ENCODE data around the gene FAM124A.
A peak's percentile ranks its signal among the peaks of the same experiment; 100 is the strongest.

FAM124A gene

DNA sequence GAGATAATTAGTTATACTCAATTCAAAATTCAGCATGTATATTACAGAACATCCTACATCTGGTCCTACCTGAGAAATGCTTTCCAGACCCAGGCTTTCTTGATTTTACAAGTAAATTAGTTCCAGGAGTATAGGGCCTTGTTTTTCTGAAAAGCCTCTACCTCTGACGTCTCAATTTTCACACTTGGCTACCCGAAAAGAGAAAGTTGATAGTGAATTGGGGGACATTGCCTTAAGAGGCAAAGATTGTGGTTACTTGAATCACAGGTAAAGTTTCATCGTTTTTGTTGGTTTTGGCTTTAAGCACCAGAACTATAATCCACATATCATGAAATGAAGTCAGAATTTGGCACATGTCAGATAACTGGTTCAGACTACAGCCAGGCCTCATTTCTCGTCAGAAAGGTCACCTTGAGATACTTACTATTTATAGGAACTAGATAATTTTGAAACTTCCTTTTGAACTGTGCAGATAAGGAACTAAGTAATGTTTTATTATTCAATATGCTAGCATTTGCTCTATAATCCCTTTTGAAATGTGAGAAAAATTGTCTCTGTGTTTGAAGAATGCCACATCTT, 30.8 kb downstream of the FAM124A start:
- H2AFZ ChIP-seq (ENCODE audit: low read depth, low read length) = no peak overlapping the region
- 98% methylated on average over 4 of the region's 4 CpGs for WGBS

GRCh38 chr13:51255556-51255955, 33.4 kb downstream of the FAM124A start:
- no peak overlapping the region for H3K27ac ChIP-seq (ENCODE audit: low read length, poor library complexity, severe bottlenecking)
- no peak overlapping the region for H3K23ac ChIP-seq (ENCODE audit: low read length in 2 of 2)
- peaks cover 0 to 8% of the 10 kb centered on the region in 2 experiments for H3K27me3 ChIP-seq (ENCODE audit: control insufficient read depth in 1 of 2, insufficient read depth in 1 of 2, low read length in 2 of 2)
- no peak for DNase-seq
- no peak overlapping the region for H2BK120ac ChIP-seq (ENCODE audit: low read depth, low read length)
- no peak overlapping the region for H2AFZ ChIP-seq (ENCODE audit: low read depth, low read length)
- no peak overlapping the region for H2BK12ac ChIP-seq (ENCODE audit: low read length in 2 of 2)
- no peaks in the 10 kb centered on the region for H3K79me1 ChIP-seq (replicated peaks; ENCODE audit: low read length, poor library complexity, severe bottlenecking)
- H3K9me3 ChIP-seq (ENCODE audit: control insufficient read depth, low read length) = no peaks in the 10 kb centered on the region
- WGBS = 100% methylated on average over 1 of the region's 1 CpG
- no peak overlapping the region for H4K8ac ChIP-seq (ENCODE audit: low read length)
- no peak overlapping the region for H3K14ac ChIP-seq (ENCODE audit: low read length in 2 of 2)
- no peak overlapping the region for H3K4me3 ChIP-seq (ENCODE audit: insufficient read depth in 1 of 2, low read depth in 1 of 2, low read length in 2 of 2)
- H2BK15ac ChIP-seq (ENCODE audit: low read depth, poor library complexity, severe bottlenecking) = no peak overlapping the region
- no peak overlapping the region for H4K91ac ChIP-seq (ENCODE audit: low read length)
- H3K4me1 ChIP-seq (ENCODE audit: control insufficient read depth, insufficient read depth, low read depth, low read length) = peaks cover 6% of the 10 kb centered on the region
- H3K4me2 ChIP-seq (ENCODE audit: low read length, poor library complexity, severe bottlenecking) = no peak overlapping the region
- H3K18ac ChIP-seq (ENCODE audit: low read depth in 1 of 2, low read length in 2 of 2) = no peak overlapping the region
- peaks cover 9 to 20% of the 10 kb centered on the region in 2 experiments for H3K36me3 ChIP-seq (ENCODE audit: control insufficient read depth in 1 of 2, insufficient read depth in 2 of 2, low read depth in 1 of 2, low read length in 2 of 2)
- no peak overlapping the region for H2AK5ac ChIP-seq (ENCODE audit: low read length, severe bottlenecking)
- H3K4ac ChIP-seq (ENCODE audit: low read depth in 1 of 2, low read length in 2 of 2) = no peak overlapping the region
- H2BK5ac ChIP-seq (ENCODE audit: low read depth, low read length, poor library complexity, severe bottlenecking) = no peak overlapping the region
- H3K9ac ChIP-seq (ENCODE audit: low read length) = no peak overlapping the region

More for the DNA sequence above, 30.8 kb downstream of the FAM124A start:
- Histone ChIP-seq H3K27ac (ENCODE audit: low read length, poor library complexity, severe bottlenecking) (no peak overlapping the region), H2BK120ac (ENCODE audit: low read depth, low read length) (no peak overlapping the region), H3K36me3 (ENCODE audit: control insufficient read depth in 1 of 2, insufficient read depth in 2 of 2, low read depth in 1 of 2, low read length in 2 of 2) (peaks cover 7 to 23% of the 10 kb centered on the region in 2 experiments), H3K4me3 (ENCODE audit: insufficient read depth in 1 of 2, low read depth in 1 of 2, low read length in 2 of 2) (no peak overlapping the region), H3K9ac (ENCODE audit: low read length) (no peak overlapping the region), H3K9me3 (ENCODE audit: control insufficient read depth, low read length) (no peaks in the 10 kb centered on the region), H3K27me3 (ENCODE audit: control insufficient read depth in 1 of 2, insufficient read depth in 1 of 2, low read length in 2 of 2) (peaks cover 0 to 16% of the 10 kb centered on the region in 2 experiments), H3K18ac (ENCODE audit: low read depth in 1 of 2, low read length in 2 of 2) (no peak overlapping the region), H3K4me2 (ENCODE audit: low read length, poor library complexity, severe bottlenecking) (no peak overlapping the region), H3K23ac (ENCODE audit: low read length in 2 of 2) (no peak overlapping the region), H2BK5ac (ENCODE audit: low read depth, low read length, poor library complexity, severe bottlenecking) (no peak overlapping the region), H4K91ac (ENCODE audit: low read length) (no peak overlapping the region), H2AK5ac (ENCODE audit: low read length, severe bottlenecking) (no peak overlapping the region), H3K4ac (ENCODE audit: low read depth in 1 of 2, low read length in 2 of 2) (no peak overlapping the region), H4K8ac (ENCODE audit: low read length) (no peak overlapping the region), H3K14ac (ENCODE audit: low read length in 2 of 2) (no peak overlapping the region), H3K79me1 (replicated peaks; ENCODE audit: low read length, poor library complexity, severe bottlenecking) (no peaks in the 10 kb centered on the region), H3K4me1 (ENCODE audit: control insufficient read depth, insufficient read depth, low read depth, low read length) (no peaks in the 10 kb centered on the region), H2BK12ac (ENCODE audit: low read length in 2 of 2) (no peak overlapping the region), H2BK15ac (ENCODE audit: low read depth, poor library complexity, severe bottlenecking) (no peak overlapping the region)
- no peak for DNase-seq

- no peak overlapping the region for H2AFZ ChIP-seq (ENCODE audit: low read depth, low read length)
Measured at GRCh38 chr13:51257187-51257586, 35.0 kb downstream of the FAM124A start.

GRCh38 chr13:51258612-51259548, 36.7 kb downstream of the FAM124A start:
- Histone ChIP-seq H3K79me1 (replicated peaks; ENCODE audit: low read length, poor library complexity, severe bottlenecking) (no peaks in the 10 kb centered on the region), H3K4ac (ENCODE audit: low read depth in 1 of 2, low read length in 2 of 2) (no peak overlapping the region), H3K23ac (ENCODE audit: low read length in 2 of 2) (no peak overlapping the region), H3K9me3 (ENCODE audit: control insufficient read depth, low read length) (no peaks in the 10 kb centered on the region), H4K8ac (ENCODE audit: low read length) (no peak overlapping the region), H3K36me3 (ENCODE audit: control insufficient read depth in 1 of 2, insufficient read depth in 2 of 2, low read depth in 1 of 2, low read length in 2 of 2) (peaks cover 2 to 5% of the 10 kb centered on the region in 2 experiments), H3K18ac (ENCODE audit: low read depth in 1 of 2, low read length in 2 of 2) (no peak overlapping the region), H3K4me1 (ENCODE audit: control insufficient read depth, insufficient read depth, low read depth, low read length) (peaks cover 23% of the 10 kb centered on the region), H3K14ac (ENCODE audit: low read length in 2 of 2) (peak overlapping the region in 1 of 2 experiments; percentile 69), H4K91ac (ENCODE audit: low read length) (no peak overlapping the region), H2AK5ac (ENCODE audit: low read length, severe bottlenecking) (no peak overlapping the region), H2BK15ac (ENCODE audit: low read depth, poor library complexity, severe bottlenecking) (no peak overlapping the region), H3K9ac (ENCODE audit: low read length) (no peak overlapping the region), H3K4me3 (ENCODE audit: insufficient read depth in 1 of 2, low read depth in 1 of 2, low read length in 2 of 2) (no peak overlapping the region), H3K4me2 (ENCODE audit: low read length, poor library complexity, severe bottlenecking) (no peak overlapping the region), H3K27me3 (ENCODE audit: control insufficient read depth in 1 of 2, insufficient read depth in 1 of 2, low read length in 2 of 2) (peaks cover 0 to 3% of the 10 kb centered on the region in 2 experiments), H2BK12ac (ENCODE audit: low read length in 2 of 2) (no peak overlapping the region), H2BK5ac (ENCODE audit: low read depth, low read length, poor library complexity, severe bottlenecking) (no peak overlapping the region), H2AFZ (ENCODE audit: low read depth, low read length) (no peak overlapping the region), H3K27ac (ENCODE audit: low read length, poor library complexity, severe bottlenecking) (no peak overlapping the region), H2BK120ac (ENCODE audit: low read depth, low read length) (no peak overlapping the region)
- 86% methylated on average over 27 of the region's 27 CpGs for WGBS
- no peak for DNase-seq

More at GRCh38 chr13:51257187-51257586, 35.0 kb downstream of the FAM124A start:
- peaks cover 15% of the 10 kb centered on the region for H3K4me1 ChIP-seq (ENCODE audit: control insufficient read depth, insufficient read depth, low read depth, low read length)
- H3K36me3 ChIP-seq (ENCODE audit: control insufficient read depth in 1 of 2, insufficient read depth in 2 of 2, low read depth in 1 of 2, low read length in 2 of 2) = peaks cover 2 to 15% of the 10 kb centered on the region in 2 experiments
- no peak overlapping the region for H2BK120ac ChIP-seq (ENCODE audit: low read depth, low read length)
- H3K4me3 ChIP-seq (ENCODE audit: insufficient read depth in 1 of 2, low read depth in 1 of 2, low read length in 2 of 2) = no peak overlapping the region
- no peak overlapping the region for H4K8ac ChIP-seq (ENCODE audit: low read length)
- no peak overlapping the region for H3K4me2 ChIP-seq (ENCODE audit: low read length, poor library complexity, severe bottlenecking)
- no peak overlapping the region for H3K27ac ChIP-seq (ENCODE audit: low read length, poor library complexity, severe bottlenecking)
- H2BK5ac ChIP-seq (ENCODE audit: low read depth, low read length, poor library complexity, severe bottlenecking) = no peak overlapping the region
- H3K14ac ChIP-seq (ENCODE audit: low read length in 2 of 2) = no peak overlapping the region
- H3K23ac ChIP-seq (ENCODE audit: low read length in 2 of 2) = no peak overlapping the region
- H3K9ac ChIP-seq (ENCODE audit: low read length) = no peak overlapping the region
- no peaks in the 10 kb centered on the region for H3K79me1 ChIP-seq (replicated peaks; ENCODE audit: low read length, poor library complexity, severe bottlenecking)
- DNase-seq = no peak
- H3K9me3 ChIP-seq (ENCODE audit: control insufficient read depth, low read length) = no peaks in the 10 kb centered on the region
- no peak overlapping the region for H3K18ac ChIP-seq (ENCODE audit: low read depth in 1 of 2, low read length in 2 of 2)
- H2BK15ac ChIP-seq (ENCODE audit: low read depth, poor library complexity, severe bottlenecking) = no peak overlapping the region
- 98% methylated on average over 2 of the region's 2 CpGs for WGBS
- no peak overlapping the region for H2AK5ac ChIP-seq (ENCODE audit: low read length, severe bottlenecking)
- H3K27me3 ChIP-seq (ENCODE audit: control insufficient read depth in 1 of 2, insufficient read depth in 1 of 2, low read length in 2 of 2) = peaks cover 0 to 4% of the 10 kb centered on the region in 2 experiments
- no peak overlapping the region for H3K4ac ChIP-seq (ENCODE audit: low read depth in 1 of 2, low read length in 2 of 2)
- no peak overlapping the region for H4K91ac ChIP-seq (ENCODE audit: low read length)
- no peak overlapping the region for H2BK12ac ChIP-seq (ENCODE audit: low read length in 2 of 2)
